Subcutaneous abdominal adipose tissue (tissue), 5 donors: Measurements from ENCODE around the gene TNFSF11.

Source experiments
- H3K27ac ChIP-seq: one replicate; pipeline ENCODE4 v1.7.0; 2013; ENCODE audit warnings: low read depth, mild to moderate bottlenecking, inconsistent platforms, low read length, moderate library complexity
- H3K27me3 ChIP-seq, 5 donors: one replicate each; pipeline ENCODE4 v1.7.0; 2013; ENCODE audit warnings: low read length in 5 of 5, inconsistent platforms in 1 of 5; ENCODE audit not compliant: control insufficient read depth in 5 of 5, insufficient read depth in 4 of 5
- H3K36me3 ChIP-seq, 5 donors: one replicate each; pipeline ENCODE4 v1.7.0; 2013; ENCODE audit warnings: low read length in 5 of 5; ENCODE audit not compliant: control insufficient read depth in 5 of 5, insufficient read depth in 5 of 5
- H3K4me1 ChIP-seq, 5 donors: one replicate each; pipeline ENCODE4 v1.7.0; 2013; ENCODE audit warnings: low read length in 5 of 5, mild to moderate bottlenecking in 3 of 5, moderate library complexity in 1 of 5; ENCODE audit not compliant: control insufficient read depth in 5 of 5, insufficient read depth in 5 of 5
- H3K4me3 ChIP-seq, 5 donors: one replicate each; pipeline ENCODE4 v1.7.0; 2013; ENCODE audit warnings: low read length in 5 of 5, low read depth in 1 of 5
- H3K9ac ChIP-seq, 5 donors: one replicate each; pipeline ENCODE4 v1.7.0; 2013; ENCODE audit warnings: low read length in 5 of 5, mild to moderate bottlenecking in 4 of 5, moderate library complexity in 3 of 5
- H3K9me3 ChIP-seq, 5 donors: one replicate each; pipeline ENCODE4 v1.7.0; 2013; ENCODE audit warnings: low read length in 5 of 5; ENCODE audit not compliant: control insufficient read depth in 5 of 5
- donor health status: healthy.
- donor health status: healthy.
- donor health status: healthy.
- donor health status: healthy.
- donor health status: healthy.

Gene TNFSF11

DNA sequence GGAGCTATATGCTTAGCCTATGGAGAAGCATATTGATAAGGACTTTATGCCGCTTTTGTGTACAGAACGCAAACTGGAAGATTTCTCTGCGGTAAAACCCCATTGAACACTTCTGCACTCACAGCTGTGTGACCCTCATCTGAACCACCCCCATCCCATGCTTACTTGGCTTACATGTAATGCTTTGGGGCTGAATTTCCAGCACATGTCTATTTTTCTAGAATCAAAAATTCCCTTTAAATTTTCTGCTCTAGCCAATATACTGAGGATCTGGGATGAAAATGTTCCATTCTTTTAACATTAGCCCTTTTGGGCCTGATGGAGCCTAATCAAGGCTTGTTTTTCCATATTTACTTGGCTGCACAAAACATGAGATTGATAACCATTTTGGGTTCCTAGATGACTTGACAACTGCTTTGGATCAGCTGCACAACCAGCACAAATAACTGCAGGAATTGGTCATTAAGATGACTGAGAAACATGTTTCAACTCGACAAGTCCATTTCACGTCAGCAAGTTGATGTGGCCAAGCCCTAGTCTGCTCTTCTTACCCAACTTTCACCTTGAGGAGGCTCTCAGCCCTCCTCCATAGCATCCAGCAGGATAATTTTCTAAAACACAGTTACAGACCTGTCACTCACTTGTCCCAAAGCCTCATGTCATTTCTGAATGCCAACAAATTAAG, 52.4 kb downstream of the TNFSF11 start:
- Histone ChIP-seq H3K27me3 (peaks cover 0 to 3% (median 0%) of the 10 kb centered on the region in 5 donors), H3K9me3 (no peaks in the 10 kb centered on the region), H3K4me1 (no peaks in the 10 kb centered on the region), H3K36me3 (no peaks in the 10 kb centered on the region), H3K4me3 (no peak overlapping the region), H3K9ac (no peak overlapping the region), H3K27ac (no peak overlapping the region)

- H3K27me3 ChIP-seq, result no peaks in the 10 kb centered on the region
- H3K9ac ChIP-seq, result no peak overlapping the region
- H3K4me1 ChIP-seq, result no peaks in the 10 kb centered on the region
- H3K27ac ChIP-seq, result no peak overlapping the region
- no peaks in the 10 kb centered on the region for H3K9me3 ChIP-seq
- no peak overlapping the region for H3K4me3 ChIP-seq
- no peaks in the 10 kb centered on the region for H3K36me3 ChIP-seq
Observed at GRCh38 chr13:42628666-42629065, 54.7 kb downstream of the TNFSF11 start.

DNA sequence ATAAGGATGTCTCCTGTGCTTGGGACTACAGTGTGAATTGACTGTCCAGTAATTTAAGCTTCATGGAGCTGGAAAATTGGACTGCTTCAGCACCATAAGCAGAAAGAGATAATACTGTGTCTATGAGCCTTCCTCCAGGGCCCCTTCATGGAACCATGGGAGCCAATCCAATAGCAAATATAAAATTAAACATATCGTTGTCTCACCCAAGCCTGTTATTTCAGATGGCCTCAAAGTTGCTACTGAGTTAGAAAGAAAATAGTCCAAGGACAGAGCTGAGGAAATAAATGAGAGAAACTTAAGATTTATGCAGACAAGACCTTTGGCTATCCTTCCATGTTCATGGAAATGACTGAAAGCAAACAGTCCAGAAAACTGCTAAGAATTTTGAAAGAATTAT, 57.2 kb downstream of the TNFSF11 start:
- no peaks in the 10 kb centered on the region for H3K4me1 ChIP-seq
- H3K36me3 ChIP-seq, result no peaks in the 10 kb centered on the region
- H3K9me3 ChIP-seq, result no peaks in the 10 kb centered on the region
- H3K4me3 ChIP-seq, result no peak overlapping the region
- H3K27ac ChIP-seq, result no peak overlapping the region
- H3K9ac ChIP-seq, result no peak overlapping the region
- H3K27me3 ChIP-seq, result no peaks in the 10 kb centered on the region

- Histone ChIP-seq H3K9ac (no peak overlapping the region), H3K27ac (no peak overlapping the region), H3K4me1 (no peaks in the 10 kb centered on the region), H3K36me3 (no peaks in the 10 kb centered on the region), H3K27me3 (no peaks in the 10 kb centered on the region), H3K9me3 (no peaks in the 10 kb centered on the region), H3K4me3 (no peak overlapping the region)
Observed at GRCh38 chr13:42633495-42633894, 59.5 kb downstream of the TNFSF11 start.

- Histone ChIP-seq H3K27ac (no peak overlapping the region), H3K27me3 (no peaks in the 10 kb centered on the region), H3K4me1 (no peaks in the 10 kb centered on the region), H3K9me3 (no peaks in the 10 kb centered on the region), H3K36me3 (no peaks in the 10 kb centered on the region), H3K4me3 (no peak overlapping the region), H3K9ac (no peak overlapping the region)
Observed at GRCh38 chr13:42638101-42638500, 64.1 kb downstream of the TNFSF11 start.

DNA sequence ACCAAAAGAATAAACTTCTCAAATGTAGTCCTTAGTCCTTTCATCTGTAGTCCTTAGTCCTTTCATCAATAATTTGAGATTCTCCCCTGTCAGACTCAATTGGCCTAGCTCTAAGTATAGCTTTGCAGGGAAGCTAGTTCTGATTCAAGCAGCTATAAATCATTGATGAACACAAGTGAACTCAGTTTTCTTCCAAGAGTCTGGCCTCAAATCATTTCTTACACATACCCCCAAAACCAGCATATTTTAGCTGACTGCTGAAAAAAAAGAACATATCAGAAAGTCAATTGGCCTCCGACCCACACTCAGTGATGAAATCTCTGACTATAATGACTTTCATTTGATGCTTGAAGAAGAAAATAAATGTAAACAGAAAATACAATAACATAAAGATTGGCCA, 64.9 kb downstream of the TNFSF11 start:
- Histone ChIP-seq H3K27me3 (no peaks in the 10 kb centered on the region), H3K9ac (no peak overlapping the region), H3K36me3 (no peaks in the 10 kb centered on the region), H3K4me3 (no peak overlapping the region), H3K27ac (no peak overlapping the region), H3K4me1 (no peaks in the 10 kb centered on the region), H3K9me3 (no peaks in the 10 kb centered on the region)

DNA sequence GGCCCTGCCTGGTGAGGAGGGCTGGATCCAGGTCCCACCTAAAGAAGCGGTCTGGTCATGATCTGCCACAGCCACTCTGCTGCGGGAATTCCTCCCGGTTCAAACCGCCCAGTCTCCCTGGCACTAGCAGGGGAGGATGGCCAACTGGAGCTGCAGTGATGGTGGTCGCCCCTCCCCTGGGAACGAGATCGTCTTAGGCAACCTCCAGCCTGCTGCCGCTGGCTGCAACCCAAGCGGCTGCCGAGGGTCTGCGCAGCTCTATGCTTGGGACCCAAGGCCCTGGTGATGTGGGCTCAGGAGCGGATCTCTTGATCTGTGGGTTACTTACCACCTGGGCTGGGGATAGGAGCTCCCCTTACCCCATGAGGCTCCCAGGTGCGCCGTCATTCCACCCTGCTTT, 69.1 kb downstream of the TNFSF11 start:
- H3K4me1 ChIP-seq, result no peaks in the 10 kb centered on the region
- H3K27me3 ChIP-seq, result no peaks in the 10 kb centered on the region
- H3K36me3 ChIP-seq, result no peaks in the 10 kb centered on the region
- H3K27ac ChIP-seq, result no peak overlapping the region
- H3K4me3 ChIP-seq, result no peak overlapping the region
- H3K9ac ChIP-seq, result no peak overlapping the region
- H3K9me3 ChIP-seq, result no peaks in the 10 kb centered on the region

GRCh38 chr13:42644841-42645240, 70.9 kb downstream of the TNFSF11 start:
- Histone ChIP-seq H3K9ac (no peak overlapping the region), H3K4me1 (no peaks in the 10 kb centered on the region), H3K27ac (no peak overlapping the region), H3K9me3 (no peaks in the 10 kb centered on the region), H3K4me3 (no peak overlapping the region), H3K27me3 (no peaks in the 10 kb centered on the region), H3K36me3 (no peaks in the 10 kb centered on the region)

GRCh38 chr13:42645717-42646116, 71.8 kb downstream of the TNFSF11 start:
- no peaks in the 10 kb centered on the region for H3K4me1 ChIP-seq
- no peaks in the 10 kb centered on the region for H3K36me3 ChIP-seq

GRCh38 chr13:42649141-42649540, 75.2 kb downstream of the TNFSF11 start:
- no peaks in the 10 kb centered on the region for H3K9me3 ChIP-seq
- H3K4me3 ChIP-seq, result no peak overlapping the region
- peaks cover 0 to 7% (median 0%) of the 10 kb centered on the region in 5 donors for H3K27me3 ChIP-seq
- no peak overlapping the region for H3K27ac ChIP-seq
- no peaks in the 10 kb centered on the region for H3K36me3 ChIP-seq
- no peak overlapping the region for H3K9ac ChIP-seq
- no peaks in the 10 kb centered on the region for H3K4me1 ChIP-seq

More at GRCh38 chr13:42645717-42646116, 71.8 kb downstream of the TNFSF11 start:
- Histone ChIP-seq H3K27ac (no peak overlapping the region), H3K9ac (no peak overlapping the region), H3K27me3 (no peaks in the 10 kb centered on the region), H3K4me3 (no peak overlapping the region), H3K9me3 (no peaks in the 10 kb centered on the region)
